HG03103 (cell line): ENCODE results near the gene CORIN.
"Not testable (repeated sequence)": the region's sequence is repeated elsewhere in the genome, so short reads cannot be mapped to it uniquely, and the experiment has no call there.

Experiments
- ATAC-seq: cut with Tn5 transposase; IDR thresholded peaks from one replicate; pipeline ENCODE4 v1.9.1; 2021; ENCODE audit warnings: low read depth; ENCODE audit not compliant: unreplicated experiment

The CORIN gene

GRCh38 chr4:47731182-47731581, 106.7 kb downstream of the CORIN start:
- no peak for ATAC-seq

- ATAC-seq = no peak
Measured at GRCh38 chr4:47729131-47729680, 108.7 kb downstream of the CORIN start.

DNA sequence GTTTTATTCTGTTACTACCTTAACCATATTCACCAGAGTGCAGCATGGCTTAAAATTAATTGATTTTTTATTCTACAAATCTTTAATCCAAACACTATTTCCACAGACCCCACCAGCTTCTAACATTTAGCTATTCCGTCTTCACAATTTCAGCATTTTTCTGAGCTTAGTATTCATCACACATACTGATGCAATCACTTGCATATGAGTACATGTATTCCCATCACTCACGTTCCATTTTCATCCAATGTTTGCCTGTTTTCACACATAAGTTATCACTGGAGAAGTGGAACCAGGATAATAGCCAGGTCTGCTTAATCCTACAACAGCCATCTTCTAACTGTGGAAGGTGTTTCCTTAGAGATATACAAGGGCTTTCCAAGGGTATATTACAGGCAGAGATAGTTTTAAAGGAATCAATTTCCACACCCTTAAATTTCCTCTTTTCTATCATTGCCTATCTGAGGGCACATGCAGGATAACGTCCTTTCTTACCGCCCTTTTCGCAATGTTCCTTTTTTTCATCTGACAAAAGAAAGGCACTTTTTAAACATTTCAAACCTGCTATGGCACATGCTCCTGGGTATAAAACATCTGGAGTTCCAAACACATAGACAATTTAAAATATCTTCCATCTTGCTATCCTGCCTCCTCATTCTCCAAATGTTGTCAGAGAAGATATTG, 115.8 kb downstream of the CORIN start:
- ATAC-seq = no peak

GRCh38 chr4:47721485-47721884, 116.4 kb downstream of the CORIN start:
- no peak for ATAC-seq

DNA sequence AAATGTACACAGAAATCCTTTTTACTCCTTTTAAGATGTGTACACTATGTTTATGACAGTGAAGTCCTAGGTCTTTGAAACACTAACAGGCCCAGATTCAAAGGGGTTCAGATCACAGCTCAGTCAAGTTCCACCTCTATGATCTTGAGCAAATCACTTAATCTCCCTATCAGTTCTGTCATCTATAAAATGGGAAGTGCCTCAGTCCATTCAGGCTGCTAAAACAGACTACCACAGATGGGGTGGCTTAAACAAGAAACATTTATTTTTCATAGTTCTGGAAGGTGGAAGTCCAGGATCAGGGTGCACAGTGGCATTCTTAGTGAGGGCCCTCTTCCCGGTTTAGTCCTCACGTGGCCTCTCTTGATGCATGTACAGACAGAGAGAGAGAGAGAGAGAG, 117.1 kb downstream of the CORIN start:
- no peak for ATAC-seq

DNA sequence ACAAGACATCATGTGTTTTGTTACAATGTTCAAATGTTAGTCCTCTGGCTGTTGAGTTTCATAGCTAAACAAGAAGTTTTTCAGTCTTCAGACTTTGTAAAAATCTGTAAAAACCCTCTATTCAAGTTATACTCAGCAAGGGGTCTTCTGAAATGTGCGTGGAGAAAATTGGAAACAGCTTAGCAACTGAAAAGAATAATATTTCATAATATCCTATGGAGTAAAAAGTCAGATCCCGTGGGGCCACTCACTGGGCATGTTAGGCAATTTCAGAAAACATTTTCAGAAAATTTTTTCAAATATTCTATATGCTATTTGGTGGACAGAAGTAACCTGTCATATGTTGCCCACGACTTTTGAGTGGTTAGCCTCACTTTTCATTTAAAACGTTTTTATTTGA, 118.3 kb downstream of the CORIN start:
- ATAC-seq = no peak

- no peak for ATAC-seq
Measured at GRCh38 chr4:47718696-47719095, 119.2 kb downstream of the CORIN start.

DNA sequence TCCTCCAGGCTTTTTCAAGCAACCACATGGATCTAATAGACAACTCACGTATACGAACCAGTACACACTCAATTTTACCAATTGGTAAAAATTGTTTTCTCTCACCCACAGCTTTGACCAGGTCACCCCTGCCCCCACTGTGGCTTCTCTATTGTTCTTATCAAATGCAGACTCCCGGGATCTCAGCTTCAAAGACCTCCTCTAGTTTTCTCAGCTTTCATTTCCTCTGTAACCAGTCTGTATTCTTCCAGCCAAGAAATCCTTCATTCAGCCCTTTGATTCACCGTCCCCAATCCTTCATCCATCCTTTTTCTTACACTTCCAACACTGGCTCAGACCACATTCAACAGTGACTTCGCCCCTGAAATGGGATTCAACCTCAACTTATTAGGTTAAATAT, 120.7 kb downstream of the CORIN start:
- no peak for ATAC-seq

DNA sequence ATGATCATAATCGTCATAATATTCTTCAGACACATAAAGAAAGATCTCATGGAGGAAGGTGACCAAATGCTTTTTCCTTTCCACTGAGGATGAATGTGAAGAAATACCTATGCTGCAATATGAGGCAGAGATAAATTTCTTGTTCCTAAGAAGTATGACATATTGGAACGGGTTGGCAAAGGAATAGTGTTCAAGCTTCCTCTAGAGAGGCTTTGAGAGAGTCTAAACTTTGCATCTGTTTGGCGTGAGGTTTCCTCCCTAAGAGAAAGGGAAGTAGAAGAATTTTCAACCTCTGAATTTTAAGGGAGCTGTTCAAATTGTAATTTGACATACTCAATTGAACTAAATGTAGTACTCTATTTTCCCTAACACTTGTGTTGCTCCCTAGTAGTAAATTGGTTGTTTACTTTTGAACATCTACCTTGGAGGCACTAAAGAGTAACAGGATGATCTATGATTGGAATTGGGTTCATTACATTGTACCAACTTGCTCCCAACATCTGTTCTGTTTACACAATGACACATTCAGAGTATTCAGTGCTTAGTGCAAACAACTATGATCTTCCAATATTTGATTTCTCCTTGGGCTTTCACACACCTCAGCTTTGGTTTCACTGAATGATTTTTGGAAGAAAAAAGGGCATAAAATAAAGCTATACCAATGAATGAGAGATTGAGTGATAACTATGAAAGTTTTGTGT, 122.0 kb downstream of the CORIN start:
- no peak for ATAC-seq

DNA sequence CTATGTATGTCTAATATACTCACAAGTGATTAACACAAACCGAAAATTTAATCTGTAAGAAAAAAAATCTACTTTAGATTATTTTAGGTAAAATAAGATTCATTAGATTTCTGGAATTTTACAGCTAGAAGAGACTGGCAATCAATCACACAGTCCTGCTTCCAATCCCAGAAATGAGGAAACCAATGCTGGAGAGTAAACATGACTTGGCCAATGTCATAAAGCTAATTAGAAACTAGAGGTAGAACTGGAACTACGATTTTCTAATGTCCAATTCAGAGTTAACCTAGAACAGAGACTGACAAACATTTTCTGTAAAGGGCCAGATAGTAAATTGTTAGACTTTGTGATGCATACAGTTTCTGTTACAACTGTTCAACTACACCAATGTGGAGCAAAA, 123.6 kb downstream of the CORIN start:
- ATAC-seq = no peak

DNA sequence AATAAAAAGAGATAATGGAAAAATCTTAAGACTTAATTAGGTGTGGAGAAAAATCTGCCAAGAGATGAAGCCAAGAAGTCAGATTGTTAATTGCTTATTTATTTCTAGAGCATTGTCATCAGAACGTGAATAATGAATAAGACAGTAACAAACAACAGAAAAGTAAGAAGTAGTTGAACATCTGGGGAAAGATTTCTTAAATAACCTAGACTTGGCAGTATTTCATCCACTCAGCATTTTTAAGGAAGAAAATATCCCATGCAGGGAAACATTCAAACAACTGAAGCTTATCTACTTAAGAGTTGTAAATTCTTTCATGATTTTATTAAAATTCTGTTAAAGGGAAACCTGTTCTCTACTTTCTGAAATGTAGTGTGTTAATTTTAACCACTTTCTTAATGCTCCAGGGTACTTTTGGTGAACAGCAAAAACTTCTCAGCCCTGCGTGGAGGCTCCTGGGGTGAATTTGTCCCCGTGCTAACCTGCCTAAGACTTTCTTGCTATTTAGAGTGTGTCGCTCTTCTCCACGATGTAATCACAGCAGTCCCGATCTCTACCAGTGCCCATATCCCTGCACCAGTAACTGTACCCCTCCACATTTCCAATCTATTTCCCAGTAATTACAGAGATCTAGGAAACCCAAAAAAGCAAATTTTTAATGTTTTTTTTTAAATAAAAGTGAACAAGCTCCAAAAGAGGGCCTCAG, 124.6 kb downstream of the CORIN start:
- ATAC-seq = no peak

GRCh38 chr4:47711646-47712045, 126.2 kb downstream of the CORIN start:
- ATAC-seq = no peak

DNA sequence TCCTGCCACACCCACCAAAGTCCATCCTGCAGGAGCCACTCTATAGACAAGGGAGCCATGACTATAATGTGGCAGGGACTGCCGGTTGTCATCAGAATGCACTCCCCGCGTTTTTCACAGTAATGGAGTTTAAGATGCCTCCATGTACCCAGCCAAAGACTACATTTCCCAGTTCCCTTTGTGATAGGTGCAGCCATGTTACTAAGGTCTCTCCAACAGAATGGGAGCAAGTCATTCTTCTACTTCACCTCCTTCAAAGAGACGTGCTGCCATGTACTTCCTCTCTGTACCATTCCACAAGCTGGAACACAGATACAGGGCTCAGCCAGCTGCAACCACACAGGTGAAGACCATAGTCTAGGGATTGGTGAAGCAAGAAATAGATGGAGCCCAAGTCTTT, 126.7 kb downstream of the CORIN start:
- no peak for ATAC-seq

GRCh38 chr4:47706352-47706751, 131.5 kb downstream of the CORIN start:
- ATAC-seq = not testable (repeated sequence)

GRCh38 chr4:47705326-47705981, 132.4 kb downstream of the CORIN start:
- no peak for ATAC-seq

GRCh38 chr4:47704693-47705325, 133.1 kb downstream of the CORIN start:
- no peak for ATAC-seq

GRCh38 chr4:47703956-47704355, 133.9 kb downstream of the CORIN start:
- no peak for ATAC-seq

DNA sequence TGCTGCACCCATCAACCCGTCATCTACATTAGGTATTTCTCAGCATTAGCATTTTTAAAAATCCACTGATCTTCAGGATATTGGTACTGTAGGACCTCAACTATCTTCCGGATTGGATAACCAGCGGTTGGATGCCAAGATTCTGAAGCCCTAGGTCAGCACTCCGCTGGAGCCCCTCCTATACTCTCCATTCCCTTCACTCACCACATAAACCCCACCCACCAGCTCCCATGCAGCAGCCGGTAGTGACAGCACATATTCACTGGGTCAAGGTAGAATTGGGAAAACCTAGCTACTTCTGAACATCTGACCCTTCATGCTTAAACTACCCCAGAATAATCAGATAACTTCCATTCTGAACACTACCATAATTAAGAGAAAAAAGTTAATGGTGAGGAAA, 134.9 kb downstream of the CORIN start:
- no peak for ATAC-seq

DNA sequence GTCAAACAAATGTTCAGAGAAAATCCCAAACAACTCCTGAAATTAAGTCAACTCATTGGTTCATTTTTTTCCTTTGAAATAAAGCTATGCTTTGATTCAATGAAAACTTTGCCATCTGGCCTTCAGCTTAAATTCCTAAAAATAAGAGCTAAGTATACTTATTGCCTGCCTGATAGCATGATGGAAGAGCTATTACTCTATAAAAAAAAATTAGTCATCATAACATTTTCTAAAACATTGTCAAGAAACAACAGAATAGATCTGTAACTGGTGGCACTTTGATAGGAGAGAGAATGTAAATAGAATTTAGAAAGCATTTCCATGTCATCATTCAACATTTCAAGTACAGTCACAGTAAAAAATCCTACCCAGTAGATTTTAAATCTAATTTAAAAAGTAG, 136.6 kb downstream of the CORIN start:
- no peak for ATAC-seq

- ATAC-seq = no peak
Measured at GRCh38 chr4:47698837-47699236, 139.0 kb downstream of the CORIN start.

GRCh38 chr4:47696823-47697222, 141.0 kb downstream of the CORIN start:
- ATAC-seq = no peak
